Activated CD8-positive, alpha-beta T cell treated with anti-CD3 and anti-CD28 coated beads for 36 hours (primary cell): ENCODE data around the gene POGLUT2. TPM values are rescaled to one million over a fixed set of nuclear protein-coding genes. Genes with fewer than 3 reads are reported as not detected.

ENCODE experiments used
- ATAC-seq: fragments of 200-7000 bp; cut with Tn5 transposase; one replicate; pipeline ENCODE4 v1.10.0; 2021; ENCODE audit warnings: mild to moderate bottlenecking, moderate library complexity
- CTCF ChIA-PET: fragments of 350-600 bp; sonication (Branson Sonifier 250); formaldehyde crosslinking; loops from one replicate; lab custom pipeline; 2021; ENCODE audit warnings: antibody characterized with exemption; lab: Charles Lee
- POLR2A ChIA-PET: fragments of 350-600 bp; sonication (Branson Sonifier 250); formaldehyde crosslinking; loops from one replicate; lab custom pipeline; 2021; ENCODE audit warnings: antibody characterized with exemption; lab: Charles Lee
- DNase-seq: peaks from one replicate; pipeline ENCODE4 v3.0.0-alpha.2; 2020
- H3K27ac Mint-ChIP-seq: one replicate; pipeline ENCODE4 v1.8.0; 2021; ENCODE audit warnings: mild to moderate bottlenecking, mixed read lengths
- H3K27me3 Mint-ChIP-seq: one replicate; pipeline ENCODE4 v1.8.0; 2021; ENCODE audit warnings: mixed read lengths
- H3K36me3 Mint-ChIP-seq: one replicate; pipeline ENCODE4 v1.8.0; 2021; ENCODE audit warnings: low read depth, mixed read lengths
- H3K4me1 Mint-ChIP-seq: one replicate; pipeline ENCODE4 v1.8.0; 2021; ENCODE audit warnings: low read depth, mixed read lengths
- H3K4me3 Mint-ChIP-seq: one replicate; pipeline ENCODE4 v1.8.0; 2021; ENCODE audit warnings: mild to moderate bottlenecking, moderate library complexity, mixed read lengths
- H3K9me3 Mint-ChIP-seq: one replicate; pipeline ENCODE4 v1.8.0; 2021; ENCODE audit warnings: mixed read lengths
- CTCF ChIP-seq: fragments of 200-600 bp; IDR thresholded peaks from one replicate; pipeline ENCODE4 v1.8.0; 2022; ENCODE audit warnings: antibody characterized with exemption, mild to moderate bottlenecking
- intact Hi-C: fragments of 100-400 bp; cut with micrococcal nuclease; formaldehyde crosslinking; loops from one replicate; pipeline ENCODE4 v1.10.0; 2022
- total RNA-seq, 2 experiments: library from RNA; stranded (reverse); gene quantifications; one replicate each; pipeline ENCODE4 v1.2.3, GENCODE V29; 2021

POGLUT2 gene
- total RNA-seq, 2 experiments from 2014 or later, result 3.4 to 4.2 TPM

GRCh38 chr13:102768909-102769308 lies 29.9 kb downstream of the POGLUT2 start:
- H3K27ac Mint-ChIP-seq, result no peak overlapping the region
- ATAC-seq (no peak), DNase-seq (no peak)
- H3K4me1 Mint-ChIP-seq, result peaks cover 30% of the 10 kb centered on the region
- no peaks in the 10 kb centered on the region for H3K27me3 Mint-ChIP-seq
- ChIA-PET POLR2A (interaction anchor here (1.4 kb wide), 1 partner anchor 31 kb away, joined by 5 read pairs; the partner anchor contains the start of genes BIVM and POGLUT2), CTCF (interaction anchor here (1.5 to 1.8 kb wide), 2 partner anchors 31 to 77 kb away, joined by 4 to 6 read pairs; partner anchors contain the start of gene ERCC5)
- H3K9me3 Mint-ChIP-seq, result no peaks in the 10 kb centered on the region
- no peak overlapping the region for H3K4me3 Mint-ChIP-seq
- peaks cover 23% of the 10 kb centered on the region for H3K36me3 Mint-ChIP-seq
- intact Hi-C loops, result loop anchor here (5.0 kb wide), 1 partner anchor 33 kb away; no protein-coding TSS in a partner anchor
- TF ChIP-seq CTCF, result no peak

- Mint-ChIP-seq H3K4me1 (no peaks in the 10 kb centered on the region), H3K27ac (no peak overlapping the region), H3K27me3 (no peaks in the 10 kb centered on the region), H3K4me3 (no peak overlapping the region), H3K36me3 (peaks cover 7% of the 10 kb centered on the region), H3K9me3 (no peaks in the 10 kb centered on the region)
- CTCF ChIA-PET, result no interaction called here
- POLR2A ChIA-PET, result no interaction called here
- TF ChIP-seq CTCF, result no peak
- no peak for DNase-seq
- ATAC-seq, result no peak
- intact Hi-C loops, result no loop called here
Observed at GRCh38 chr13:102763741-102764140, 35.0 kb downstream of the POGLUT2 start.

- H3K36me3 Mint-ChIP-seq, result no peaks in the 10 kb centered on the region
- ChIA-PET POLR2A (no interaction called here), CTCF (interaction anchor here (1.4 kb wide), 1 partner anchor 39 kb away, joined by 3 read pairs; no protein-coding TSS in a partner anchor)
- intact Hi-C loops, result no loop called here
- no peaks in the 10 kb centered on the region for H3K27me3 Mint-ChIP-seq
- ATAC-seq (no peak), DNase-seq (no peak)
- H3K9me3 Mint-ChIP-seq, result no peaks in the 10 kb centered on the region
- H3K4me1 Mint-ChIP-seq, result no peaks in the 10 kb centered on the region
- H3K4me3 Mint-ChIP-seq, result no peak overlapping the region
- no peak for TF ChIP-seq CTCF
- no peak overlapping the region for H3K27ac Mint-ChIP-seq
Observed at GRCh38 chr13:102761071-102761470, 37.7 kb downstream of the POGLUT2 start.

GRCh38 chr13:102758842-102759241 lies 39.9 kb downstream of the POGLUT2 start:
- DNase-seq (no peak), ATAC-seq (no peak)
- H3K27me3 Mint-ChIP-seq, result no peaks in the 10 kb centered on the region
- H3K27ac Mint-ChIP-seq, result no peak overlapping the region
- no peak for TF ChIP-seq CTCF
- H3K4me1 Mint-ChIP-seq, result no peaks in the 10 kb centered on the region
- POLR2A ChIA-PET, result no interaction called here
- CTCF ChIA-PET, result no interaction called here
- no peak overlapping the region for H3K4me3 Mint-ChIP-seq
- no peaks in the 10 kb centered on the region for H3K36me3 Mint-ChIP-seq
- H3K9me3 Mint-ChIP-seq, result no peaks in the 10 kb centered on the region
- intact Hi-C loops, result no loop called here

GRCh38 chr13:102757006-102757405 lies 41.8 kb downstream of the POGLUT2 start:
- no peaks in the 10 kb centered on the region for H3K36me3 Mint-ChIP-seq
- H3K9me3 Mint-ChIP-seq, result peaks cover 4% of the 10 kb centered on the region
- H3K4me3 Mint-ChIP-seq, result no peak overlapping the region
- DNase-seq (no peak), ATAC-seq (no peak)
- intact Hi-C loops, result no loop called here
- H3K4me1 Mint-ChIP-seq, result no peaks in the 10 kb centered on the region
- ChIA-PET CTCF (interaction anchor here (1.4 kb wide), 1 partner anchor 43 kb away, joined by 4 read pairs; no protein-coding TSS in a partner anchor), POLR2A (no interaction called here)
- H3K27me3 Mint-ChIP-seq, result no peaks in the 10 kb centered on the region
- H3K27ac Mint-ChIP-seq, result no peak overlapping the region
- no peak for TF ChIP-seq CTCF
